Osteocyte (in vitro differentiated cells): Measurements from ENCODE around the gene SLC25A5. TPM values are rescaled to one million over a fixed set of nuclear protein-coding genes. Genes with fewer than 3 reads are reported as not detected.
"Not testable (repeated sequence)": the region's sequence is repeated elsewhere in the genome, so short reads cannot be mapped to it uniquely, and the experiment has no call there.

Experiments used
- DNase-seq: peaks from one replicate; pipeline ENCODE4 v3.0.0; 2021; ENCODE audit warnings: mixed read lengths; ENCODE audit not compliant: unreplicated experiment; ENCODE audit errors: extremely low spot score
- H3K27ac Mint-ChIP-seq: one replicate; pipeline ENCODE4 v1.8.0; 2021; ENCODE audit warnings: mild to moderate bottlenecking, mixed read lengths; ENCODE audit not compliant: unreplicated experiment
- H3K27me3 Mint-ChIP-seq: one replicate; pipeline ENCODE4 v1.8.0; 2021; ENCODE audit warnings: mixed read lengths; ENCODE audit not compliant: unreplicated experiment
- H3K36me3 Mint-ChIP-seq: one replicate; pipeline ENCODE4 v1.8.0; 2021; ENCODE audit warnings: mixed read lengths; ENCODE audit not compliant: unreplicated experiment
- H3K4me1 Mint-ChIP-seq: one replicate; pipeline ENCODE4 v1.8.0; 2021; ENCODE audit warnings: mixed read lengths; ENCODE audit not compliant: unreplicated experiment
- H3K4me3 Mint-ChIP-seq: one replicate; pipeline ENCODE4 v1.8.0; 2021; ENCODE audit warnings: mild to moderate bottlenecking, moderate library complexity, mixed read lengths; ENCODE audit not compliant: unreplicated experiment
- H3K9me3 Mint-ChIP-seq: one replicate; pipeline ENCODE4 v1.8.0; 2021; ENCODE audit warnings: mixed read lengths; ENCODE audit not compliant: unreplicated experiment
- total RNA-seq: library from RNA; stranded (reverse); gene quantifications from 2 replicates; pipeline ENCODE4 v1.2.1, GENCODE V29; 2021
- TF ChIP-seq, protein P1 (sequence below): fragments of 200-600 bp; sonication (generic); IDR thresholded peaks from 2 replicates; pipeline ENCODE4 v1.5.0; 2021; ENCODE audit warnings: antibody characterized with exemption, mild to moderate bottlenecking, moderate library complexity

SLC25A5 gene
- total RNA-seq, 1 donor from 2014 or later, result 245 TPM

DNA sequence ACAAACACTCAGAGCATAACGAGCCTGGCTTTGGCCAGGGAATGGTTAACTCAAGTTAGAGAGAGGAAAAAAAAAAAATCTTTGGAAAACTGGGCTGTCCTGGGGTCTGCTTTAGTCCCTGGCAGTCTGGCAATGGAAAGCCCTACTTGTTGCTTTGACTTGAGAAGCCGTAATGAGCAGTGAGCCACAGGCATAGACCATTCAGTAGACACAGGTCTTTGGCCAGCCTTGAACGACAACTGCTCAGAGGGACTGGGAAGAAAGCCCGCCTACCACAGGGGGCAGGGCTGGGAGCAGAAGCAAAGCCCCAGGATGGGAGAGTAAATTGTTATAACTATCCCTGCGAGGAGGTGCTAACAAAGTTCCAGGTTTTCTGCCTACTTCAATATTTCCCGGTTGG lies 43.2 kb upstream of the SLC25A5 start:
- no peak for DNase-seq
- H3K9me3 Mint-ChIP-seq, result no peaks in the 10 kb centered on the region

DNA sequence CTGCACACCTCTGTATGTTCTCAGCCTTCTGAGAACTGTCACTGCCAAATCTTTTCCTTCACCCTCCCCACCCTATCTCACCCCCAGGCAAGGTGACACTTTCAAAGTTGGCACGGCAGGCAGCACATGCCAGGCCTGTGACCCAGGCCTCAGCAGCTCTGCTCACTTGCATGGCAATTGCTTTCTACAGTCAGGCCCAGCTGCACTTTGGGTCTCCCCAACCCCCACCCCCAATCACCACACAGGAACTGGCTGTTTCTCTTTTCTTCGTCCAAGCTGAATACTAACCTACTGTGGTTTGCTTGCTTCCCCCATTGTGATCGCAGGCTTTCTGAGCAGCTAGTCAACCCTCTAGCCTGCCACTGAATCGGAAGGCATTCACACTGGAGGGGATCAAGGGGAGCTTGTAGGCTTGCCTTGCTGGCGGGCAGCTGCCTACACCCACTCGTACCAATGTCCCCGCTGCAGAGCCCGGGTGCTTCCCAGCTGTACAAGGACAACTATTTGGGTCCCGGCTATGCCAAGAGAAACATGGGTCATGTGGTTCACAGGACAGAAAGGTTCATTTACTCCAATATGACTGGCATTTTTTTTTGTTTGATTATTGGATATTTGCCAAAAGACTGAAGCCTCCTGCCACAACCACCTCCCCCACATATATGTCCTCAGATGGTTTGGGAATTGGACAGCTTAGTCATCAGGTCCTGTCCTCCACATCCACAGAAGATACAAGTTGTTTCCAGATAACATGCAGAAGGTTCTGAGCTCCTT lies 41.0 kb upstream of the SLC25A5 start:
- Mint-ChIP-seq H3K4me1 (peaks cover 13% of the 10 kb centered on the region), H3K27me3 (no peaks in the 10 kb centered on the region), H3K36me3 (peaks cover 3% of the 10 kb centered on the region), H3K9me3 (no peaks in the 10 kb centered on the region), H3K4me3 (no peak overlapping the region), H3K27ac (peak overlapping the region; percentile 37)
- TF ChIP-seq, protein P1, sequence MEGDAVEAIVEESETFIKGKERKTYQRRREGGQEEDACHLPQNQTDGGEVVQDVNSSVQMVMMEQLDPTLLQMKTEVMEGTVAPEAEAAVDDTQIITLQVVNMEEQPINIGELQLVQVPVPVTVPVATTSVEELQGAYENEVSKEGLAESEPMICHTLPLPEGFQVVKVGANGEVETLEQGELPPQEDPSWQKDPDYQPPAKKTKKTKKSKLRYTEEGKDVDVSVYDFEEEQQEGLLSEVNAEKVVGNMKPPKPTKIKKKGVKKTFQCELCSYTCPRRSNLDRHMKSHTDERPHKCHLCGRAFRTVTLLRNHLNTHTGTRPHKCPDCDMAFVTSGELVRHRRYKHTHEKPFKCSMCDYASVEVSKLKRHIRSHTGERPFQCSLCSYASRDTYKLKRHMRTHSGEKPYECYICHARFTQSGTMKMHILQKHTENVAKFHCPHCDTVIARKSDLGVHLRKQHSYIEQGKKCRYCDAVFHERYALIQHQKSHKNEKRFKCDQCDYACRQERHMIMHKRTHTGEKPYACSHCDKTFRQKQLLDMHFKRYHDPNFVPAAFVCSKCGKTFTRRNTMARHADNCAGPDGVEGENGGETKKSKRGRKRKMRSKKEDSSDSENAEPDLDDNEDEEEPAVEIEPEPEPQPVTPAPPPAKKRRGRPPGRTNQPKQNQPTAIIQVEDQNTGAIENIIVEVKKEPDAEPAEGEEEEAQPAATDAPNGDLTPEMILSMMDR, result no peak
- no peak for DNase-seq

More for the DNA sequence above, 43.2 kb upstream of the SLC25A5 start:
- TF ChIP-seq, protein P1, result no peak
- no peak overlapping the region for H3K4me3 Mint-ChIP-seq
- no peak overlapping the region for H3K27ac Mint-ChIP-seq
- peaks cover 13% of the 10 kb centered on the region for H3K4me1 Mint-ChIP-seq
- no peaks in the 10 kb centered on the region for H3K27me3 Mint-ChIP-seq
- no peaks in the 10 kb centered on the region for H3K36me3 Mint-ChIP-seq

DNA sequence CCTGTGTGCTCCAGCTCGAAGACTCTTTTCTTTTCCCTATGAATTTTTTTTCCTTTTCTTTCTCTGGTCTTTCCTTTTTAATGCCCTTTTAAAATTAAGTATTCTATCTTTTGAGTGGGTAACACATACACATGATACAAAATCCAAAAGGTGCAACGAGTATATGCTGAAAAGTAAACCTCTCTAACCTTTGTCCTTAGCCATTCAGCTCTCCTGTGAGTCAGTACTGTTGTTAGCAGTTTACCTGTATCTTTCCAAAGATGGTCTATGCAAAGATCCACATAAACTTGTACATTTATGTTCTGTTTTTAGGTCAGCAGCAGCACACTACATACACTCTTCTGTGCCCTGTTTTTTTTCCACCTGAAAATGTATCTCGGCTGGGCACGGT lies 40.5 kb upstream of the SLC25A5 start:
- Mint-ChIP-seq H3K4me3 (no peak overlapping the region), H3K27ac (peak overlapping the region; percentile 37), H3K36me3 (peaks cover 3% of the 10 kb centered on the region), H3K9me3 (no peaks in the 10 kb centered on the region), H3K4me1 (peaks cover 13% of the 10 kb centered on the region), H3K27me3 (no peaks in the 10 kb centered on the region)
- DNase-seq, result no peak
- TF ChIP-seq, protein P1, result no peak

DNA sequence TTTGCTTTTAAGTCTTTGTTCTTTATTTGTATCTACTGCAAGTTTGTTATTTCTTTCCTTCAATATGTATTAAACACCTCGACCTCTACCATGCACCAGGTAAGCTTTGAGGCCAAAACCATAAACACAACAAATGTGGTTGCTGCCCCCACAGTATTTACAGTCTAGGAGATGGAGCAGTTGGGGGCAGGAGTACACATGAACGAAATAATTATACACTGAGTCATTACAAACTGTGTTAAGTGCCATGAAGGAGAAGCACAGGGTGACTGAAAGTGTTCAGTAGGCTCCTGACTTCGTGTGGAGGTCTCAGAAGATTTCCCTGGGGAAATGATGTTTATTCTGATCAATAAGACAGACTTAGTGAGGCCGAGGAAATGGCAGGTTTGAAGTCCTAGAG lies 38.8 kb upstream of the SLC25A5 start:
- H3K9me3 Mint-ChIP-seq, result no peaks in the 10 kb centered on the region
- no peak overlapping the region for H3K27ac Mint-ChIP-seq
- peaks cover 3% of the 10 kb centered on the region for H3K36me3 Mint-ChIP-seq
- DNase-seq, result no peak
- H3K27me3 Mint-ChIP-seq, result no peaks in the 10 kb centered on the region
- TF ChIP-seq, protein P1, result no peak
- H3K4me1 Mint-ChIP-seq, result peaks cover 13% of the 10 kb centered on the region
- H3K4me3 Mint-ChIP-seq, result no peak overlapping the region

DNA sequence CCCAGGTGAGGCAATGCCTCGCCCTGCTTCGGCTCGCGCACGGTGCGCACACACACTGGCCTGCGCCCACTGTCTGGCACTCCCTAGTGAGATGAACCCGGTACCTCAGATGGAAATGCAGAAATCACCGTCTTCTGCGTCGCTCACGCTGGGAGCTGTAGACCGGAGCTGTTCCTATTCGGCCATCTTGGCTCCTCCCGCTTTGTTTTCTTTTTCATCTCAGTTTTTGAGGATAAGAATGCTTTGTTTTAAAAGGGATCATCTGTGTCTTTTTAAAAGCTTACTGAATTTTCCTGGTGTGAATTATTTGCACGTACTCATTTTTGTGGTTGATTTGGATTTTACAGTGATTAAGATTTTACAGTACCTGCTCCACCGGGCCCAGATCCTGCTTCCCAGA lies 26.9 kb upstream of the SLC25A5 start:
- not testable (repeated sequence) for DNase-seq, H3K4me3 Mint-ChIP-seq, H3K27ac Mint-ChIP-seq

More for the DNA sequence above, 26.9 kb upstream of the SLC25A5 start:
- H3K27me3 Mint-ChIP-seq, H3K9me3 Mint-ChIP-seq, H3K36me3 Mint-ChIP-seq, H3K4me1 Mint-ChIP-seq: not testable (repeated sequence)
